HepG2 (cell line): ENCODE results near the gene ERP44. TPM values are rescaled to one million over a fixed set of nuclear protein-coding genes. Genes with fewer than 3 reads are reported as not detected.

Experiments
- ARNT ChIP-seq: fragments of 450-650 bp; IDR thresholded peaks from 2 replicates; pipeline ENCODE4 v1.6.1; 2017
- PAWR ChIP-seq: sonication (generic); formaldehyde crosslinking; IDR thresholded peaks from 2 replicates; pipeline ENCODE4 v1.4.0; 2020; ENCODE audit warnings: missing genetic modification reagents, mild to moderate bottlenecking, borderline replicate concordance
- RNF2 ChIP-seq: fragments of 450-650 bp; conservative IDR thresholded peaks from 2 replicates; pipeline ENCODE4 v1.6.1; 2016; ENCODE audit warnings: low read depth
- SMAD9 ChIP-seq: sonication (generic); formaldehyde crosslinking; IDR thresholded peaks from 2 replicates; pipeline ENCODE4 v1.5.1; 2020; ENCODE audit warnings: mild to moderate bottlenecking, missing genetic modification reagents
- SOX6 ChIP-seq, 2 experiments: fragments of 450-650 bp in 1 of 2; sonication (generic) in 1 of 2; formaldehyde crosslinking in 1 of 2; IDR thresholded peaks; 2 replicates each; pipeline versions ENCODE4 v1.4.0 to v1.6.1; 2017 to 2020; ENCODE audit warnings: antibody characterized with exemption in 1 of 2, mild to moderate bottlenecking in 1 of 2, missing genetic modification reagents in 1 of 2
- polyA plus RNA-seq, 8 experiments: library from polyadenylated mRNA; depleted of rRNA in 3 of 8; stranded (reverse) in 7 of 8; unstranded in 1 of 8; fragments of >200 nt; fragmentation: Illumina TruSeq in 4 of 8; extraction: Trizol in 4 of 8; gene quantifications; 2 replicates each; pipeline versions ENCODE4 v1.2.1 to v1.2.3, GENCODE V29; 2011 to 2016; ENCODE audit warnings: low read depth in 4 of 8, missing spikeins in 1 of 8, mixed read lengths in 1 of 8; ENCODE audit not compliant: insufficient read depth in 1 of 8
- total RNA-seq, 5 experiments: library from RNA; depleted of rRNA; stranded (reverse); fragments of >200 nt; fragmentation: Illumina TruSeq; extraction: Trizol; gene quantifications; 2 replicates each; pipeline ENCODE4 v1.2.3, GENCODE V29; 2016; ENCODE audit warnings: low read depth in 1 of 5
- TF ChIP-seq, protein P1 (sequence below): sonication (generic); formaldehyde crosslinking; IDR thresholded peaks from 2 replicates; pipeline ENCODE4 v1.4.0; 2020; ENCODE audit warnings: missing genetic modification reagents, borderline replicate concordance
- TF ChIP-seq, protein P2 (sequence below): sonication (generic); formaldehyde crosslinking; IDR thresholded peaks from 2 replicates; pipeline ENCODE4 v1.9.0; 2021; ENCODE audit warnings: missing genetic modification reagents, borderline replicate concordance
- TF ChIP-seq, protein P3 (sequence below): sonication (generic); formaldehyde crosslinking; IDR thresholded peaks from 2 replicates; pipeline ENCODE4 v1.8.0; 2022; ENCODE audit warnings: mild to moderate bottlenecking, missing genetic modification reagents, moderate library complexity
- TF ChIP-seq, protein P4 (sequence below): sonication (generic); formaldehyde crosslinking; IDR thresholded peaks from 2 replicates; pipeline ENCODE4 v1.5.0; 2020; ENCODE audit warnings: missing genetic modification reagents
- TF ChIP-seq, protein P5 (sequence below): sonication (generic); formaldehyde crosslinking; IDR thresholded peaks from 2 replicates; pipeline ENCODE4 v1.4.0; 2020; ENCODE audit warnings: mild to moderate bottlenecking, low read depth, missing genetic modification reagents
- TF ChIP-seq, protein P6 (sequence below): sonication (generic); formaldehyde crosslinking; IDR thresholded peaks from 2 replicates; pipeline ENCODE4 v1.8.0; 2022; ENCODE audit warnings: missing genetic modification reagents, low read depth, mild to moderate bottlenecking, borderline replicate concordance
- TF ChIP-seq, protein P7 (sequence below): sonication (generic); formaldehyde crosslinking; conservative IDR thresholded peaks from 2 replicates; pipeline ENCODE4 v1.4.0; 2020; ENCODE audit warnings: missing genetic modification reagents
- TF ChIP-seq, protein P8 (sequence below): IDR thresholded peaks from 2 replicates; pipeline ENCODE4 v1.4.0; 2020; ENCODE audit warnings: mild to moderate bottlenecking, missing genetic modification reagents

ERP44 gene
- total and polyA plus RNA-seq, 2 of the 13 experiments (the other 11 are each of a cell fraction or from before 2014, with no cell fraction given), result 8.9 to 13.8 TPM

DNA sequence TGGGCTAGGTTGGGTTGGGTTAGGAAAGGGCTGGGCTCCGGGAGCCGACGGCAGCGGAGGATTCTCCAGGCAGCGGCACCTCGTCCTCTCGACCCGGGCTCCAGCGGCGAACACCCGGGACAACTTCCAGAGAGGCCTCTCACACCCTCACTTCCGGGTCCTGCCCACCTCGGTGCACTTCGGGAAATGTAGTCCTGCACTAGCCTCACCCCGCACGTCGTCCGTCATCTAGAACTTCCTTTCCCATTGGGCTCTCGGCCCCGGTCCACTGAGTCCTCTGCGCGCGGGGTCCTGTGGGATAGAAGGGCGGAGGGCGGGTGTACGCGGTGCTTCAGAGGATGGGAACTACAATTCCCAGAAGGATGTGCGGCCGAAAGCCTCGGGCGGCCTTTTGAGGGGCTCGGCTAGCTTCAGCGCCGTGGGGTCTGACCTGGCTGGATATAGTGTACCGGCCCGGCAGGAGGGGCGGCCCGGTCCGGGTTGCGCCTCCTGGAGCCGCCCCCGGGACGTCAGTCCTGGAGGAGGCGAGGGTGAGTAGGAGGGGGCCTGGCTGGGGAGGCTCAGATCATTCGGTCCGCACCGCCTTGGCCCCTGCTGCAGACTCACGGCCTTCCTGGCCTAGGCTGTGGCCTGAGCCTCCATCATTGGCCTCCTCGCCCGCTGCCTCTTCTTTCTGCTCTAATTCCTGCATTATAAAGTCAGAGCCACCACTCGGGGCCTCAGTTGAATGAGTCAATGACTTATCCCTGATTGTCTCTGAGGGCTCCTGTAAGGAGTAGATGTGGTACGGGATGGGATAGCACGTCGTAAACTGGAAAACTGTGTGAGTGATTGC lies at the start of gene ERP44, which contains the start of gene INVS (continued):
- no peak for TF ChIP-seq ARNT
- TF ChIP-seq, protein P1, sequence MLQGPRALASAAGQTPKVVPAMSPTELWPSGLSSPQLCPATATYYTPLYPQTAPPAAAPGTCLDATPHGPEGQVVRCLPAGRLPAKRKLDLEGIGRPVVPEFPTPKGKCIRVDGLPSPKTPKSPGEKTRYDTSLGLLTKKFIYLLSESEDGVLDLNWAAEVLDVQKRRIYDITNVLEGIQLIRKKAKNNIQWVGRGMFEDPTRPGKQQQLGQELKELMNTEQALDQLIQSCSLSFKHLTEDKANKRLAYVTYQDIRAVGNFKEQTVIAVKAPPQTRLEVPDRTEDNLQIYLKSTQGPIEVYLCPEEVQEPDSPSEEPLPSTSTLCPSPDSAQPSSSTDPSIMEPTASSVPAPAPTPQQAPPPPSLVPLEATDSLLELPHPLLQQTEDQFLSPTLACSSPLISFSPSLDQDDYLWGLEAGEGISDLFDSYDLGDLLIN, result no peak
- TF ChIP-seq, protein P2, sequence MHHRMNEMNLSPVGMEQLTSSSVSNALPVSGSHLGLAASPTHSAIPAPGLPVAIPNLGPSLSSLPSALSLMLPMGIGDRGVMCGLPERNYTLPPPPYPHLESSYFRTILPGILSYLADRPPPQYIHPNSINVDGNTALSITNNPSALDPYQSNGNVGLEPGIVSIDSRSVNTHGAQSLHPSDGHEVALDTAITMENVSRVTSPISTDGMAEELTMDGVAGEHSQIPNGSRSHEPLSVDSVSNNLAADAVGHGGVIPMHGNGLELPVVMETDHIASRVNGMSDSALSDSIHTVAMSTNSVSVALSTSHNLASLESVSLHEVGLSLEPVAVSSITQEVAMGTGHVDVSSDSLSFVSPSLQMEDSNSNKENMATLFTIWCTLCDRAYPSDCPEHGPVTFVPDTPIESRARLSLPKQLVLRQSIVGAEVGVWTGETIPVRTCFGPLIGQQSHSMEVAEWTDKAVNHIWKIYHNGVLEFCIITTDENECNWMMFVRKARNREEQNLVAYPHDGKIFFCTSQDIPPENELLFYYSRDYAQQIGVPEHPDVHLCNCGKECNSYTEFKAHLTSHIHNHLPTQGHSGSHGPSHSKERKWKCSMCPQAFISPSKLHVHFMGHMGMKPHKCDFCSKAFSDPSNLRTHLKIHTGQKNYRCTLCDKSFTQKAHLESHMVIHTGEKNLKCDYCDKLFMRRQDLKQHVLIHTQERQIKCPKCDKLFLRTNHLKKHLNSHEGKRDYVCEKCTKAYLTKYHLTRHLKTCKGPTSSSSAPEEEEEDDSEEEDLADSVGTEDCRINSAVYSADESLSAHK (CRISPR knock-in tag), result no peak
- TF ChIP-seq, protein P3, sequence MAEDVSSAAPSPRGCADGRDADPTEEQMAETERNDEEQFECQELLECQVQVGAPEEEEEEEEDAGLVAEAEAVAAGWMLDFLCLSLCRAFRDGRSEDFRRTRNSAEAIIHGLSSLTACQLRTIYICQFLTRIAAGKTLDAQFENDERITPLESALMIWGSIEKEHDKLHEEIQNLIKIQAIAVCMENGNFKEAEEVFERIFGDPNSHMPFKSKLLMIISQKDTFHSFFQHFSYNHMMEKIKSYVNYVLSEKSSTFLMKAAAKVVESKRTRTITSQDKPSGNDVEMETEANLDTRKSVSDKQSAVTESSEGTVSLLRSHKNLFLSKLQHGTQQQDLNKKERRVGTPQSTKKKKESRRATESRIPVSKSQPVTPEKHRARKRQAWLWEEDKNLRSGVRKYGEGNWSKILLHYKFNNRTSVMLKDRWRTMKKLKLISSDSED (CRISPR knock-in tag), result no peak
- TF ChIP-seq, protein P4, sequence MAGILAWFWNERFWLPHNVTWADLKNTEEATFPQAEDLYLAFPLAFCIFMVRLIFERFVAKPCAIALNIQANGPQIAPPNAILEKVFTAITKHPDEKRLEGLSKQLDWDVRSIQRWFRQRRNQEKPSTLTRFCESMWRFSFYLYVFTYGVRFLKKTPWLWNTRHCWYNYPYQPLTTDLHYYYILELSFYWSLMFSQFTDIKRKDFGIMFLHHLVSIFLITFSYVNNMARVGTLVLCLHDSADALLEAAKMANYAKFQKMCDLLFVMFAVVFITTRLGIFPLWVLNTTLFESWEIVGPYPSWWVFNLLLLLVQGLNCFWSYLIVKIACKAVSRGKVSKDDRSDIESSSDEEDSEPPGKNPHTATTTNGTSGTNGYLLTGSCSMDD (CRISPR knock-in tag), result no peak
- TF ChIP-seq, protein P5, sequence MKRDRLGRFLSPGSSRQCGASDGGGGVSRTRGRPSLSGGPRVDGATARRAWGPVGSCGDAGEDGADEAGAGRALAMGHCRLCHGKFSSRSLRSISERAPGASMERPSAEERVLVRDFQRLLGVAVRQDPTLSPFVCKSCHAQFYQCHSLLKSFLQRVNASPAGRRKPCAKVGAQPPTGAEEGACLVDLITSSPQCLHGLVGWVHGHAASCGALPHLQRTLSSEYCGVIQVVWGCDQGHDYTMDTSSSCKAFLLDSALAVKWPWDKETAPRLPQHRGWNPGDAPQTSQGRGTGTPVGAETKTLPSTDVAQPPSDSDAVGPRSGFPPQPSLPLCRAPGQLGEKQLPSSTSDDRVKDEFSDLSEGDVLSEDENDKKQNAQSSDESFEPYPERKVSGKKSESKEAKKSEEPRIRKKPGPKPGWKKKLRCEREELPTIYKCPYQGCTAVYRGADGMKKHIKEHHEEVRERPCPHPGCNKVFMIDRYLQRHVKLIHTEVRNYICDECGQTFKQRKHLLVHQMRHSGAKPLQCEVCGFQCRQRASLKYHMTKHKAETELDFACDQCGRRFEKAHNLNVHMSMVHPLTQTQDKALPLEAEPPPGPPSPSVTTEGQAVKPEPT (CRISPR knock-in tag), result no peak
- TF ChIP-seq, protein P6, sequence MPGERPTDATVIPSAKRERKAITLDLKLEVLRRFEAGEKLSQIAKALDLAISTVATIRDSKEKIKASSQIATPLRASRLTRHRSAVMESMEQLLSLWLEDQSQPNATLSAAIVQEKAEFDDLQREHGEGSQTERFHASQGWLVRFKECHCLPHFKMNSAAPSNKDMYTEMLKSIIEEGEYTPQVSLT, result no peak
- TF ChIP-seq, protein P7, sequence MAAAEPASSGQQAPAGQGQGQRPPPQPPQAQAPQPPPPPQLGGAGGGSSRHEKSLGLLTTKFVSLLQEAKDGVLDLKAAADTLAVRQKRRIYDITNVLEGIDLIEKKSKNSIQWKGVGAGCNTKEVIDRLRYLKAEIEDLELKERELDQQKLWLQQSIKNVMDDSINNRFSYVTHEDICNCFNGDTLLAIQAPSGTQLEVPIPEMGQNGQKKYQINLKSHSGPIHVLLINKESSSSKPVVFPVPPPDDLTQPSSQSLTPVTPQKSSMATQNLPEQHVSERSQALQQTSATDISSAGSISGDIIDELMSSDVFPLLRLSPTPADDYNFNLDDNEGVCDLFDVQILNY (CRISPR knock-in tag), result no peak
- TF ChIP-seq, protein P8, sequence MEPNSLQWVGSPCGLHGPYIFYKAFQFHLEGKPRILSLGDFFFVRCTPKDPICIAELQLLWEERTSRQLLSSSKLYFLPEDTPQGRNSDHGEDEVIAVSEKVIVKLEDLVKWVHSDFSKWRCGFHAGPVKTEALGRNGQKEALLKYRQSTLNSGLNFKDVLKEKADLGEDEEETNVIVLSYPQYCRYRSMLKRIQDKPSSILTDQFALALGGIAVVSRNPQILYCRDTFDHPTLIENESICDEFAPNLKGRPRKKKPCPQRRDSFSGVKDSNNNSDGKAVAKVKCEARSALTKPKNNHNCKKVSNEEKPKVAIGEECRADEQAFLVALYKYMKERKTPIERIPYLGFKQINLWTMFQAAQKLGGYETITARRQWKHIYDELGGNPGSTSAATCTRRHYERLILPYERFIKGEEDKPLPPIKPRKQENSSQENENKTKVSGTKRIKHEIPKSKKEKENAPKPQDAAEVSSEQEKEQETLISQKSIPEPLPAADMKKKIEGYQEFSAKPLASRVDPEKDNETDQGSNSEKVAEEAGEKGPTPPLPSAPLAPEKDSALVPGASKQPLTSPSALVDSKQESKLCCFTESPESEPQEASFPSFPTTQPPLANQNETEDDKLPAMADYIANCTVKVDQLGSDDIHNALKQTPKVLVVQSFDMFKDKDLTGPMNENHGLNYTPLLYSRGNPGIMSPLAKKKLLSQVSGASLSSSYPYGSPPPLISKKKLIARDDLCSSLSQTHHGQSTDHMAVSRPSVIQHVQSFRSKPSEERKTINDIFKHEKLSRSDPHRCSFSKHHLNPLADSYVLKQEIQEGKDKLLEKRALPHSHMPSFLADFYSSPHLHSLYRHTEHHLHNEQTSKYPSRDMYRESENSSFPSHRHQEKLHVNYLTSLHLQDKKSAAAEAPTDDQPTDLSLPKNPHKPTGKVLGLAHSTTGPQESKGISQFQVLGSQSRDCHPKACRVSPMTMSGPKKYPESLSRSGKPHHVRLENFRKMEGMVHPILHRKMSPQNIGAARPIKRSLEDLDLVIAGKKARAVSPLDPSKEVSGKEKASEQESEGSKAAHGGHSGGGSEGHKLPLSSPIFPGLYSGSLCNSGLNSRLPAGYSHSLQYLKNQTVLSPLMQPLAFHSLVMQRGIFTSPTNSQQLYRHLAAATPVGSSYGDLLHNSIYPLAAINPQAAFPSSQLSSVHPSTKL (CRISPR knock-in tag), result peak; percentile 10; the same call in 1 of the 2 replicates
- no peak for TF ChIP-seq SOX6 (IDR thresholded peaks at IDR 0.05)
- peak; percentile 53; the same call in 1 of the 2 replicates for TF ChIP-seq SOX6 (CRISPR knock-in tag; IDR thresholded peaks at IDR 0.05)
- no peak for TF ChIP-seq SMAD9 (CRISPR knock-in tag)
- TF ChIP-seq RNF2, result no peak
- TF ChIP-seq PAWR, result no peak
